Progenitor cell of endocrine pancreas (in vitro differentiated cells): ENCODE measurements around the gene ELF1. TPM values are rescaled to one million over a fixed set of nuclear protein-coding genes. Genes with fewer than 3 reads are reported as not detected.

Experiments
- DNase-seq: peaks from one replicate; pipeline ENCODE4 v3.0.0; 2021; ENCODE audit warnings: low spot score; ENCODE audit not compliant: unreplicated experiment
- H3K27ac Mint-ChIP-seq: 2 replicates; pipeline ENCODE4 v1.8.0; 2021; ENCODE audit warnings: mild to moderate bottlenecking, moderate library complexity, mixed read lengths
- H3K27me3 Mint-ChIP-seq: 2 replicates; pipeline ENCODE4 v1.8.0; 2021; ENCODE audit warnings: mixed read lengths
- H3K36me3 Mint-ChIP-seq: 2 replicates; pipeline ENCODE4 v1.8.0; 2022; ENCODE audit warnings: mixed read lengths; ENCODE audit not compliant: insufficient read depth
- H3K4me1 Mint-ChIP-seq: 2 replicates; pipeline ENCODE4 v1.8.0; 2021; ENCODE audit warnings: low read depth, mixed read lengths
- H3K4me3 Mint-ChIP-seq: 2 replicates; pipeline ENCODE4 v1.8.0; 2021; ENCODE audit warnings: low read depth, mild to moderate bottlenecking, moderate library complexity, mixed read lengths
- H3K9me3 Mint-ChIP-seq: 2 replicates; pipeline ENCODE4 v1.8.0; 2021; ENCODE audit warnings: low read depth, mixed read lengths
- total RNA-seq: library from RNA; stranded (reverse); gene quantifications from 2 replicates; pipeline ENCODE4 v1.2.1, GENCODE V29; 2021
- TF ChIP-seq, protein P1 (sequence below): fragments of 200-600 bp; sonication (generic); IDR thresholded peaks from one replicate; pipeline ENCODE4 v1.5.0; 2021; ENCODE audit warnings: antibody characterized with exemption, mild to moderate bottlenecking; ENCODE audit not compliant: unreplicated experiment

Gene ELF1
- total RNA-seq, 1 donor from 2014 or later = 89.7 TPM

GRCh38 chr13:40971321-40971720 is 47.8 kb downstream of the ELF1 start:
- Mint-ChIP-seq H3K9me3 (no peaks in the 10 kb centered on the region), H3K27me3 (no peaks in the 10 kb centered on the region), H3K4me1 (peaks cover 62% of the 10 kb centered on the region), H3K4me3 (no peak overlapping the region), H3K36me3 (peaks cover 1% of the 10 kb centered on the region), H3K27ac (peak overlapping the region; percentile 82)
- TF ChIP-seq, protein P1, sequence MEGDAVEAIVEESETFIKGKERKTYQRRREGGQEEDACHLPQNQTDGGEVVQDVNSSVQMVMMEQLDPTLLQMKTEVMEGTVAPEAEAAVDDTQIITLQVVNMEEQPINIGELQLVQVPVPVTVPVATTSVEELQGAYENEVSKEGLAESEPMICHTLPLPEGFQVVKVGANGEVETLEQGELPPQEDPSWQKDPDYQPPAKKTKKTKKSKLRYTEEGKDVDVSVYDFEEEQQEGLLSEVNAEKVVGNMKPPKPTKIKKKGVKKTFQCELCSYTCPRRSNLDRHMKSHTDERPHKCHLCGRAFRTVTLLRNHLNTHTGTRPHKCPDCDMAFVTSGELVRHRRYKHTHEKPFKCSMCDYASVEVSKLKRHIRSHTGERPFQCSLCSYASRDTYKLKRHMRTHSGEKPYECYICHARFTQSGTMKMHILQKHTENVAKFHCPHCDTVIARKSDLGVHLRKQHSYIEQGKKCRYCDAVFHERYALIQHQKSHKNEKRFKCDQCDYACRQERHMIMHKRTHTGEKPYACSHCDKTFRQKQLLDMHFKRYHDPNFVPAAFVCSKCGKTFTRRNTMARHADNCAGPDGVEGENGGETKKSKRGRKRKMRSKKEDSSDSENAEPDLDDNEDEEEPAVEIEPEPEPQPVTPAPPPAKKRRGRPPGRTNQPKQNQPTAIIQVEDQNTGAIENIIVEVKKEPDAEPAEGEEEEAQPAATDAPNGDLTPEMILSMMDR = no peak
- no peak for DNase-seq

DNA sequence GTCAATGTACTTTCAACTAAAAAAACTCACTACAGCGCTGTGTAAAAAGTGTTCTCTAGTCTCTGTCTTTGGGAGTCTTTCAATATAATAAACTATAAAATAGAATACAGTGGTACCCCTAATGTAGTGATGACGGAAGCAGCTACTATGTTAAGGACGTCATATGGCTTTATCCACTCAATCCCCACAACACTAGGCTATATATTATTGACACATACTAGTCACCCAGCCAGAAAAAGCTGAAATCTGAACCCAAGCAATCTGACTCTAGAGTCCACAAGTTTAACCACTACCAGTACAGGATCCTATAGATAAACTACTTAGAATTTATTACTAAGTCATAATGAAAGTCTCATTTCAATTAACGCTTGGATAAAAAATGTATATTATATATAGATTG is 48.3 kb downstream of the ELF1 start:
- DNase-seq = no peak
- Mint-ChIP-seq H3K9me3 (no peaks in the 10 kb centered on the region), H3K27ac (peak overlapping the region; percentile 56), H3K36me3 (peaks cover 1% of the 10 kb centered on the region), H3K4me3 (no peak overlapping the region), H3K4me1 (peaks cover 58% of the 10 kb centered on the region), H3K27me3 (no peaks in the 10 kb centered on the region)
- TF ChIP-seq, protein P1 = no peak

GRCh38 chr13:40969169-40969901 is 49.8 kb downstream of the ELF1 start:
- Mint-ChIP-seq H3K27ac (peak overlapping the region; percentile 9), H3K4me3 (no peak overlapping the region), H3K27me3 (no peaks in the 10 kb centered on the region), H3K4me1 (peaks cover 44% of the 10 kb centered on the region), H3K36me3 (peaks cover 2% of the 10 kb centered on the region), H3K9me3 (no peaks in the 10 kb centered on the region)
- no peak for DNase-seq
- TF ChIP-seq, protein P1 = no peak

DNA sequence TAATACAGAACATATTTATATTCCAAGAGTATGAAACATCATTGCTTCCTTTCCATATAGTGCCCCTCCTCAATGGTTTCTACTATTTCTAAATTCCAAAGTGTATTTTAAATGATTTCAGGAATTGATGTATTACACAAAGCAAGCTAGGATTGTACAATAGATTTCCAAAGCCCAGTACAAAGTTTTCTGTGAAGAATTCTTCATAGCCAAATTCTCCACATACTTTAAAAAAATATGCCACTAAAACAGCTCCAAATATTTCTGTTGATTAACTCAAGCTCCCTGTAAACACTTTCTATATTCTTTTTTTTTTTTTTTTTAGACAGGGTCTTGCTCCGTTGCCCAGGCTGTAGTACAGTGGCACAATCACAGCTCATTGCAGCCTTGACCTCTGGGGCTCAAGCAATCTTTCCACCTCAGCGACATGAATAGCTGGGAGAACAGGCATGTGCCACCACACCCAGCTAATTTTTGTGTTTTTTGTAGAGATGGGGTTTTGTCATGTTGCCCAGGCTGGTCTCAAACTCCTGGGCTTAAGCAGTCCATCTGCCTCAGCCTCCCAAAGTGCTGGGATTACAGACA is 50.6 kb downstream of the ELF1 start:
- Mint-ChIP-seq H3K9me3 (no peaks in the 10 kb centered on the region), H3K4me3 (no peak overlapping the region), H3K4me1 (peaks cover 41% of the 10 kb centered on the region), H3K36me3 (peaks cover 2% of the 10 kb centered on the region), H3K27me3 (no peaks in the 10 kb centered on the region), H3K27ac (no peak overlapping the region)
- no peak for DNase-seq
- TF ChIP-seq, protein P1 = no peak

DNA sequence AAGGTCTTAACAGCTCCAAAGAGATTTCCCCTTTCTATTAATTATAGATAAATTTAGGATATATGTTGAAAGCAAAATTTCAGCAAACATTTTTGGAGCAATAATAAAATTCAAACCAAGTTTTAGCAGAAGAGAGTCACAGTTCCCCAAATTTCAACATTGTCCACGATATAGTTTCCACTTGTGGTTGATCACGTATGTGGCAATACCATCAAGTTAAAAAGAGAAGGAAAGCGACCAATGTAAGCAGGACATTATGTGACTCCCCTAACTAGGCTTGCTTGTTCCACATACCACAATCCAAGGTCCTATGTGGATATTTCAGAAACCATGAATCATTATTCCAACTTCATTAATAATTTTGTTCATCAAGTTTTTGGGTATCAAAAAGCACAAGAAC is 52.8 kb downstream of the ELF1 start:
- Mint-ChIP-seq H3K27me3 (no peaks in the 10 kb centered on the region), H3K36me3 (peaks cover 2% of the 10 kb centered on the region), H3K4me1 (peaks cover 23% of the 10 kb centered on the region), H3K27ac (no peak overlapping the region), H3K9me3 (no peaks in the 10 kb centered on the region), H3K4me3 (no peak overlapping the region)
- TF ChIP-seq, protein P1 = no peak
- no peak for DNase-seq
